Suprapubic skin (tissue), 4 donors: Measurements from ENCODE around the gene NRG4.

Source experiments
- CTCF ChIP-seq, 2 donors: fragments of 200-600 bp in 1 of 2; fragments of 450-650 bp in 1 of 2; sonication (generic) in 1 of 2; IDR thresholded peaks; one replicate each; pipeline ENCODE4 v1.5.1; 2016 to 2019; ENCODE audit warnings: antibody characterized with exemption in 2 of 2, mild to moderate bottlenecking in 1 of 2, moderate library complexity in 1 of 2
- EP300 ChIP-seq: sonication (generic); formaldehyde crosslinking; IDR thresholded peaks from one replicate; pipeline ENCODE4 v1.6.1; 2017; ENCODE audit warnings: antibody characterized with exemption
- POLR2A ChIP-seq, 2 donors: fragments of 450-650 bp; IDR thresholded peaks; one replicate each; pipeline ENCODE4 v1.6.1; 2017; ENCODE audit warnings: antibody characterized with exemption in 2 of 2, mild to moderate bottlenecking in 2 of 2, moderate library complexity in 2 of 2
- POLR2AphosphoS5 ChIP-seq, 3 donors: sonication (generic); formaldehyde crosslinking; IDR thresholded peaks; one replicate each; pipeline ENCODE4 v1.6.1; 2017; ENCODE audit warnings: antibody characterized with exemption in 3 of 3

GRCh38 chr15:75943713-75944215 is 68.5 kb downstream of the NRG4 start:
- no peak for TF ChIP-seq CTCF (IDR thresholded peaks at IDR 0.05)
- TF ChIP-seq POLR2A (IDR thresholded peaks at IDR 0.05), result no peak
- TF ChIP-seq EP300, result no peak
- TF ChIP-seq POLR2AphosphoS5 (IDR thresholded peaks at IDR 0.05), result no peak
